Posterior cingulate gyrus (tissue), 11 donors: ENCODE measurements around the gene PTPRG.
"Not testable (repeated sequence)": the region's sequence is repeated elsewhere in the genome, so short reads cannot be mapped to it uniquely, and the experiment has no call there.

Source experiments
- DNase-seq, 10 donors: peaks; one replicate each; pipeline versions ENCODE4 v3.0.0 to v3.0.0-alpha.2; 2020 to 2021; ENCODE audit warnings: mixed read lengths in 3 of 10
- intact Hi-C: fragments of 100-400 bp; cut with DNase I; formaldehyde crosslinking; loops from one replicate; pipeline ENCODE4 v1.15.1; 2023

PTPRG gene

DNA sequence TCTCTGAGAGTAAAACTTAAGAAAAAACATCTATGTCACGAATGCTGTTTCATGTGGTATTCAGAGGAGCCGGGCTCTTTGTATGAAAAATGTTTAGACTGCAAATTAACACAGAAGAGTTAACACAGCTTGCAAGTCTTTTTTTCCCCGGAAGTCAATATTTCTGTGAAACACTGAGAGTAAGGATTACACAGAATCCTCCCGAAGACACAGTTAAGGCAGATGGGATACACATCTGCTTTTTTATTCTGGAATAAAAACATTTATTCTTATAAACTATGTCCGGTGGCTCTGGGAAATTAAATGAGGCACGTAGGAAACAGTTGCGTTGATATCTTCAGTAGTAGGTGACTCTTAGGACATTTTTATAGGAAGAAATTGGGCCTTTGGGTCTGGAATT lies 180.6 kb downstream of the PTPRG start:
- intact Hi-C loops: no loop called here
- no peak for DNase-seq

DNA sequence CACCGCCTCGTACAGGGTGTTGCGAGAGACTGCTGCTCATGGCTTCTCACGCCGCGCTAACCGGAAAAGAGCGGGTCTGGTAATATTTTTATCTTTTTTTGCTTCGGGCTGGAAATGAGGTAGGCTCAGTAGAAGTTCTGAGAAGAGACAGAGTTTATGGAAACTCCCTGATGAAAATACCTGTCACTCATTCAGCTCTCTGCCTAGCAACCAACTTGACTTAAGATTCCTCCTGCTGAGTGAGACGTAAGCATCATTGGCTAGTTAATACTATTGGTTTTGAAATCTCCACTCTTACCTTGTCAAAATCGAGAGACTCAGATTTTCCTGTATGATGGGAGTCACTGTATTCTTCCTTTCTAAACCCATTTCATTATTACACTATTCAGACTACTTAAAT lies 181.7 kb downstream of the PTPRG start:
- DNase-seq: no peak
- intact Hi-C loops: no loop called here

DNA sequence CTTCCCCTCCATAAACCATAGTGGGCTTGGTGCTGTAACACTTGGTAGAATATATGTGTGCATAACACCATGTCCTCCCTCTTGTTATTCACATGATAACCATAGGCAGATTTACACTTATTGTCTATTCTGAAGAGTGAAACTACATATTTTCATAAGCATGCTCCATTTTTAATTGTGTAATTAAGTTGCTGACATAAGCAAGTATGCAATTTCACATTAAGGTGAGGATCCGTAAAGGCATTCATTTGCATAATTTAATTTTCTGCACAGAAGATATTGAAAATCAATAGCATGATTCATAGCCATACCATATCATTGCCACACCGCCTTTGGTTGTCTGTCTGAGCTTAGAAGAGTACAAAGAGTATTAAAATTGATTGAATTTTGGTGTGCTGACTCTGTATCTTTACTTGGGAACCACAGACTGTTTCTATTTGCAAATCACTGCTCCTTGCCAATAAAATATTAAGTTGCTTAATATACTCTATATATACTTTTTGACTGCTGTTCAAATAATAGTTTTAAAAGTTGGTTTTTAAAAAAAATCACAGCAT lies 182.4 kb downstream of the PTPRG start:
- intact Hi-C loops: no loop called here

DNA sequence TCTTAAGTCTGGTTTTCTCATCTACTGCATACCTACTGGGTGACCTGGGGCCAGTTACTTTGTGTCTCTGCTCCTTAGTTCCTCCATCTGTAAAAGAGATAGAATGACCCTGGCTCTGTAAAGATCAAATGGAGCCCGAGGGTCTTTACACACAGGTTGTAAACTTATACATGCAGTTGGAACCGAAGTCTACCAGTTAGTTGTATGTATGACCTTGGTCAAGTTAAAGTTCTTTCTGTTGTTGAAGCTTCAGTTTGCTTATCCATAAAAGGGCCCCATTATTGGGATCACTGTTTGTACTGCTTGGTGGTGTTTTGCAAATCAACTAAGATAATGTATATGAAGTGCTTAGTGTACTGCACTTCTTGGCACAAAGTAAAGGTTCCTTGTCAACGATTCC lies 186.9 kb downstream of the PTPRG start:
- no peak for DNase-seq
- intact Hi-C loops: no loop called here

More for the DNA sequence above, 182.4 kb downstream of the PTPRG start:
- DNase-seq: no peak

DNA sequence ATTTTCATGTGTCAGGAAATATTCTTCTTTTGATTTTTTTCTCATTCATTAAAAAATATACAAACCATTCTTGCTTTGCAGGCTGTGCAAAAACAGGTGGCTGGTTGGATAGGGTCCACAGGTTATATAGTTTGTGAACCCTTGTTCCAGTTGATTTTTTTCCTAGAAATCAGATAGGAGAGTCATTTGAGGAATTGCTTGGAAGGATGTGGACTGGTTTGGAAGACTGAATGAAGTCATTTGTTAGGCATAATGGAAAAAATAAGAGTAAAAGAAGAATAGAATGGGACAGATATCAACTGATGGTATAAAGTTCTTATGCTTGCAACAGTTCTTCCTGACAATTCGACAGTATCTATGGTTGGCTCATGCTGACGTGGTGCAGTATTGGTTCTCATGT lies 189.4 kb downstream of the PTPRG start:
- DNase-seq: no peak
- intact Hi-C loops: no loop called here

DNA sequence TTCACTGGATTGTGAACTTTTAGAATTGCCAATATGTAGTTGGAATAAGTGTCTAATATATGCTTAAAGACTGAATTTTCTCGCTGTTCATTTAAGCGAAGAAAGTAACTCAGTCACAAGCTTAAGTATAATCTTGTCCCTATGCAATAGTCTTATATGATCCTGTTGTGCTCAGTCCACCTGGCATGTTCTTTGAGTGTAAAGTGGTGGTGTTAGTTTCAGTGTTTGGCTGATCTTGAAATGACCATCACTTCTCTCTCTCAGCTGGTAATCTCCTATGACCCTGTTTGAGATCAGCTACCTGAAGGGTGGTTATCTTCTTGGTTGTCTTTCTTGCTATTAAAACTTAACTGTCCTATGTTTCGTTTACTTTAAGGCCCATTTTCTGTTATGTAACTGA lies 197.5 kb downstream of the PTPRG start:
- intact Hi-C loops: no loop called here
- DNase-seq: no peak

DNA sequence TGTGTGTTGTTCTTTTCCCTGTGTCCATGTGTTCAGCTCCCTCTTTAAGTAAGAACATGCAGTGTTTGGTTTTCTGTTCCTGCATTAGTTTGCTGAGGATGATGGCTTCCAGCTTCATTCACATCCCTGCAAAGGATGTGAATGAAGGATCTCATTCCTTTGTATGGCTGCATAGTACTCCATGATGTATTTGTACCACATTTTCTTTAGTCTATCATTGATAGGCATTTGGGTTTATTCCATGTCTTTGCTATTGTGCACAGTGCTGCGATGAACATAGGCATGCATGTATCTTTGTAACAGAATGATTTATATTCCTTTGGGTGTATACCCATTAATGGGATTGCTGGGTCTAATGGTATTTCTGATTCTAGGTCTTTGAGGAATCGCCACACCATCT lies 199.4 kb downstream of the PTPRG start:
- DNase-seq, intact Hi-C loops: not testable (repeated sequence)

DNA sequence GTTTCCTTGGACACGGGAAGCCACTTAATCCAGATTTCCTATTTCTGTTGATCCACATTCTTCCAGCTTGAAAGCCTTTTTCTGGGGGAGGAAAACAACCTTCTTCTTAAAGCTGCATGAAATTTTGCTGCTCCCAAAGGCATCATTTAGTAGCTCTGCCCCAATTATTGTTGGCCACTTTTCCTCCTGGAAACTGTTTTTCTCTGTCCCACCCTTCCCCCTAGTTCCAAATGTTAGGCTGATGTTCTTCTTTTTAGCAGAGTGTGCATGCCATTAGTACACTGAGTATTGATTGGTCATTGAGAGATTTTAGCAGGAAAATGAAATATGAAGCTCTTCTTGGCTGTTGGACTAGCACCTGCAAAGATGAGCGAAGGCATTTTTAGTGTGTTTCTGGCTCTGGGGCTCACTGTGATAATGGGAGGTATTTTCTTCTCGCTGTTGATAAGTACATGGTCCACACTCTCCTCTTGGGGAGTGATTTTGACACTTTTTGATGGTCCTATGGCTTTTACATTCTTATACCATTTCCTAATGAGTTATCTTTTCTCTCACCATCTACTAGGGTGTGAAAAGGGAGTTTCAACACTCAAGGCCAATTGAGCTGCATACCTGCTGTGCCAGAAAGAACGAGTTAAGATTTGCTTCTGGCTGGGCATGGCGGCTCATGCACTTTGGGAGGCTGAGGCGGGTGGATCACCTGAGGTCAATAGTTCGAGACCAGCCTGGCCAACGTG lies 200.5 kb downstream of the PTPRG start:
- intact Hi-C loops: no loop called here
- no peak for DNase-seq

DNA sequence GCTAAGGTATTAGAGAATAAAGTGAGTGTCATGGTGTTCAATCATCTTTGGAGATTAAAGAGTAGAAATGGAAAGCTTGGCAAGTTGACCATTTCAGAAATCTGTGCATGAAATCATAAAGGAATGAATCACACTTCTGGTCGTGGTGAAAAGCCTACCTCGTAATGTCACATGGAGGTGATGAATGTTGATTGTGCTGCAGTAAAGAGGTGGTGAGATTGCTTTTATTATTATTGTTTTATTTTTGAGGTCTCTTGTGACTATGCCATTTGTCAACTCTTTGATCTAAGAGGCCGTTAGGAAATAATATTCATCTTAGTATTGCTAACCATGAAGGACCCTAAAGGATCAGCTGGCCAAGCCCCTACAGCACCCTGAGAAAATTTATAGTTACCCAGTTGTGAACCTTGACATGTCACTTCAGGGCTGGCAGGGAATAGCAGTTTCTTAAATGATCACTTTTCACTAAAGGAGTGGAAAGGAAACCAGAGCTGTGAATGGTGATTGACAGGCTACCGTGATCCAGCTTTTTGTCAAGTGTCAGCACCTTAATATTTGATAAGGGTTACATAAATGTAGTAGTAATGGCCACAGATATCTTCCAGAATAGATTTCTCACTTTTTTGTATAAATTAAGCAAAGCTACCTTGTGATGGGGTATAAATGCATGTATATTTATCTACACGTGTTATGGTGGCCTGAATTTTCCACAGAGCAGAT lies 203.9 kb downstream of the PTPRG start:
- DNase-seq: no peak
- intact Hi-C loops: no loop called here

DNA sequence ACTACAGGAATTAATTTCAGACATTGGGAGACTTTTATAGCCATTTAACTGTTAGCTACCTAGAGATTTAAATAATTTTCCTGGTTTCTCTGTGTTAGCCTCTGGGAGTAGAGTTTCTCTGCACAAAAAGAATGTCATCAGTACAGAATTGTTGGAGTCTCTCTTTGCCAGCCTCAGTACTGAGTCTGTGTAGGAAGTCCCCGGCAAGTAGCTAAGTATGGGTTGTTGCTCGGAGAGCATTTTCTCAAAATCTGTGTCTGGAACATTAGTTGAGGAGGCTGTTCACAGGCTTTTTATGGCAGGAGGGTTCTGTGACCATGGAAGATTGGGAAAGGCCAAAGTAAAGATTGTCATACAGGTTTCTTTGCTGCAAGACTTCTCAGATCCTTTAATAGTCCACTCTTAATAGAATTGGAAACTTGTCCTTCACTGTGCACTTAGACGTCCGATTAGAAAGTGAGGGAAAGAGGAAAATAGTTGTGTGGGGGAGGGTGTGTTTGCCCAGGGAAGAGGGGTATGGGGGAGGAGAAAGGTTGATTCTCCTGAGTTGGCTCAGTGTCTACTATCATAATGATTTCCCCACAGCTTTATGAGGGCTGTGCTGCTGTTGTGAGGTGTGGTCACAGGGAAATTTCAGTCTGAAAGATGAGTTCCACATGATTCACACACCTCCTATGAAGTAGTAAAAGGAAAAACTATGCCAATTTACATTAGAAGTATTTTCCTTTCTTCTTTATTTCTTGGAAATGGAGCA lies 207.1 kb downstream of the PTPRG start:
- DNase-seq: no peak
- intact Hi-C loops: no loop called here

DNA sequence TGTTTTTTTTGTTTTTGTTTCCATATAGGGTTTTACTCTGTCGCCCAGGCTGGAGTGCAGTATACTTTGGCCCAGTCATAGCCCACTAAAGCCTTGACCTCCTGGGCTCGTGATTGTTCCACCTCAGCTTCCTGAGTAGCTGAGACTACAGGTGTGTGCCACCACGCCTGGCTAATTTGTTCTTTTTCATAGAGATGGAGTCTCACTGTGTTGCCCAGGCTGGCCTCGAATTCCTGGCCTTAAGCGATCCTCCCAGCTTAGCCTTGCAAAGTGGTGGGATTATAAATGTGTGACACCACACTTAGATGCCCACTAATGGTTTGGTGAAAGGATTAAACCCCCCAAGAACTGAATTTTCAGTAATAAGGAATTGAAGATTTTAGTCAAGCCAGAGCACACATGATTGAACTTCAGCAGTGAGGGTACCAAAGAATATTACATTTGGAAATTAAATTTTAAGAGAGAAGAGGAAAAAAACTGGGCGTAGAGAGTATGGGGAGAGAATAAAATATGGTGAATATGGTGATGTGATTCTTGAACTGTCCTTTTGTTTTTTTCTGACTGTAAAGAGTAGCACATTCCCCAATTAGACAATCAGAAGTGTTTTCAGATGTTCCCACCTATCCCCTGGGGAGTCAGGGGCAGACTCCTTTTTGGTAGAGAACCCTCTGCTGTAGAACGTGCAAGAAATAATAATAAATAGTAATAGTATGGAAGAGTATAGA lies 208.1 kb downstream of the PTPRG start:
- intact Hi-C loops: no loop called here
- no peak for DNase-seq

DNA sequence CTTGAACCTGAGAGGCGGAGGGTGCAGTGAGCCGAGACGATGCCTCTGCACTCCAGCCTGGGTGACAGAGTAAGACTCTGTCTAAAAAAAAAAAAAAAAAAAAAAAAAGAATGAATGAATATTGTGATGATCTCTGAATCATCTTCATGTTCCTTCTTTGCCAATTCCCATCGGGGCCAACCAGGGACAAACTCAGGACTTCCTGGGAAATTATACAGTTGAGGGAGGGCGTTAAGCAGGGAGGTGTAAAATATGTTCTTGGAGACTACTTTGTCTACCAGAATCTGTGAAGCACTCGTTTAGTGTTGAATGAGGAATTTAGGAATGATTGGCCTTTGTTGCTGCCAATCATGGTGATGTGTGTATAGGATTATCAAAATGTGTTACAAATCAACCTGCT lies 210.6 kb downstream of the PTPRG start:
- DNase-seq: no peak
- intact Hi-C loops: no loop called here

DNA sequence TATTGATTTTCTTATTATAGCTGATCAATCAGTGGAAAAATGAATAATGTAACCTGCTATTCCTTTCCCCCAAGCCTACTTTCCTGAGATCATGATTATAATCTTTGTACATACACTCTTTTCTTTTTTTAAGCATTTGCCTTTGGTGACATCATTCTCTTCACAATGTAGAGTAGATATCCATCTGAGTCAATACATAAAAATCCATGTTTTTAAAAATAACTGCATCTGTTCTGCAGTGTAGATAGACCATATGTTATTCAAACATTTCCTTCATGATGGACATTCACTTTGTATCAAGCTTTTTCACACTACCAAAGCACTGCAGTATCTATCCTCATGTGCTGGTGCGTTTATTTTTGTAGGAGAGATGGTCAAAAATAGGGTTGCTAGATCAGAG lies 211.1 kb downstream of the PTPRG start:
- intact Hi-C loops: no loop called here
- no peak for DNase-seq

DNA sequence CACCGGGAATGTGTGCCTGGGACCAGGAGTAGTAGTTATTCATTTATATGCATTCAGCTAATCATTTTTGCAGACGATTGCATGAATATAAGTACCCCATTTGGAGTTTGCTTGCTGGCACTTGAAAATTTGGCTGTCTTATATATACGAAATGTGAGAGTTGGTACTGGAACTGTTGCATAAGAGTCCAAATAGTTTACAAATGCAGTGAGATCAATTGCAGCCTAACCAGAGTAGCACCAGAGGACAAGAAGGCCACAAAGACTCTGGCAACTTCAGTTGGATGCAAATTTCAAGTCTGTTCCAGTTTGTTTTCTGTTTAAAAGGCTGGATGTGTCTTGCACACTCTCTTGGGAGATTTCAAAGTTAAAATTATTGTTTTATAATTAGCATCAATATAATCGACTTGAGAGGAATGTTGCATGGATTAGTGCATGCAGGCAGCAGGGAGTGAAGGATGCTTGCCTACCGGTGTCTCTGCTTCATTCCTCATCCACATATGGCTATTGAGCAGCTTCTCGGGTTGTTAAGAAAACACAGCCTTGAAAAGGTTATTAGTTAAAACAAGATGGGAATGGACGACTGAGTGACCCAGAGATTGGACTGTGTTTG lies 213.0 kb downstream of the PTPRG start:
- intact Hi-C loops: no loop called here
- DNase-seq: no peak

DNA sequence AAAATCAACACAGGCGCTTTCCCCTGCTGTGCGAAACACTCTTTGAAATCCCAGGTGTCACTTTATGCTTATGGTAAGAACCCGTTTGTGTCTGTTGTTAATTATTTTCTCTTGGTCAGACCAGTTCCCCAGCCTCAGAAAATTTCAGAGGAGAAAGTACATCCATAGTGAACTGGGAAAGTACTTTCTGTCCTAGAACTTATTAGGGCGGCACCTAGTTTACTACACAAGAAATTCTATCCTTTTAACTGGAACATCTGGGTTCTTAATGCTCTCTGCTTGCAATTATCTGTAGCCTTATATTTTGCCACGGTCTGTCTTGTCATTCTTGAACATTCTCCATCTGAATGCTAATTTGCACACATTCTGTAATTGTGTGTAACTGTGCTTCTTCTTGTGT lies 215.0 kb downstream of the PTPRG start:
- intact Hi-C loops: no loop called here
- DNase-seq: no peak

DNA sequence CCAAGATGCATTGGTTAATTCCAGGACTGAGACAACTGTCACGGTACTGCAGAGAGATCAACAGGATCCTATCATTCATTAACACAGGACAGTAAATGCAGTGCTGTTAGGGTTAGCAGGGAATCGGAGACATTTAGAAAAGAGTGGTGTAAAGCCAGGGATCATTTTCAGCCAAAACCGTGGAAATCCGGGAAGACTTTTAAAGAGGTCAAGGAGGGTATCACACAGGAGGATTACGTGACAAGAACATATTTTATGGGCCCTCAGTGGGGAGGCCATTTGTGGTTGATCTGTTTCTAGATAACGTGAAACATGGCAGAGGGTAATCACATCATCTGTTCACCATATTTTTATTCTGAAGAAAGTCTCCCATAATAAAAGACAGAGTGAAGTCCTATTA lies 216.1 kb downstream of the PTPRG start:
- intact Hi-C loops: no loop called here

DNA sequence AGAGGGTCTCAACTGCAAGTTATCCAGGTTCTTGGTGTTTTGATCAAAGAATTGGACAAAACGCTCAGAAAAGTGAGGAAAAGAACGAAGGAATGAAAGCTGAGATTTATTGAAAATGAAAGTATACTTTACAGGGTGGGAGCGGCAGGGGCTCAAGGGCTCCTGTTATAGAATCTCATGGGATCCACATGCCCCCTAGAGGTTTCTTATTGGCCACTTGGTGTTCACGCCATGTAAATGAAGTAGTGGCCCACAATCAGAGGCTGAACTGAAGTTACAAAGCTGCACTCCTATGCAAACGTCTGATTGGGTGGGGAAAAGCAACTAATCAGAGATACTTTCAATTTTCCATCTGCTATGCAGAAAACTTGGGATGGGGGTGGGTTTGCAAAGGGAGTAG lies 216.7 kb downstream of the PTPRG start:
- intact Hi-C loops: no loop called here
- no peak for DNase-seq

More for the DNA sequence above, 216.1 kb downstream of the PTPRG start:
- no peak for DNase-seq

DNA sequence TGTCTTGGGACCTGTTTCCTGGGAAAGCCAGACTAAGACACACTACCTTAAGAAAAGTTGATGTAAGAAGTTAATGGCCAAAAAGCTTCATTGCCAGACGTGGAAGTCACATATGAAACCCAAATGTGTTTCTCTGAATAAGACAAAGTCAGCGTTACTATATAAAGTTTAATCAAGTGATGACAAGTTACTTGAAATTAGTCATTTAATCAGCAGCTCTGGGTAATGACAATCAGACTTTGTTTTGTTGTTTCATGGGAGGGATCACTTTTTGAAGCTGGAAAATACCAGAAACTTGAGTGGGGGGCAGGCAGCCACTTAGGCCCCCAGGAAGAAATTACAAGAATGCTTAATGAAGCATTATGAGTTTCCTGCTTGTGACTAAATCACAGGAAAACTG lies 218.6 kb downstream of the PTPRG start:
- intact Hi-C loops: no loop called here
- no peak for DNase-seq

DNA sequence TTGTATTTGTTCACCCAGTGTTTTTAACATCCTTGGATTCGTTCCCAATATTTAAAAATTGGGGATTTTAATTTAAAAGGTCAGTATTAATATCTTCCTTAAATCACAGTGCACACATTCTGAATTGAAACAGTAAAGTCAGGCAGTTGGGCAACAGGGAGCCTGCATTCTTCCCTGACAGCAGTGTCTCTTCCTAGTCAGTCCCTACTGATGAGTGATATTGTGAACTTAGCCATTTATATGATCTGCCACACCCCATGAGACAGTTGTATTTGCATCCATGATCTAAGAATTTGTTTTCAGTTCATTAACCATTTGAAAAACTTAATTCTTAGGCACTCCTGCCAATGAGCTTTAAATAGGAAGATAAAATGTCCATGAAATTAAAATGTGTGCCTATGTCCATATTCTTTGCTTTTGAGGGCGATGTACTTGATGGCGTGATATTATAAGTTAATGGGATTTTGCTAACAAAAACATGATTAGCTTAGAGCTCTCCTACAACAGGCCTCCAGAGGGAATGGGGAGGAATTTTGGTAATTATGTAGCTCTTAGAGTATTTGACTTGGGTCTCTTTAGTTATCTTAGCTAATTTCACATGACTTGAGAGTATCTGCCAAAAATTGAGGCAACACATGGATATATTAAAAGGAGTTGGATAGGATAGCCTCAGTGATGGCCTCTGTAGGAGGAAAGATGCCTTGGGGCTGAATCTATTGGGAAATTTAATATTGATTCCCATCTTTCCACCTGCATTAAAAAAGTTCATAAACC lies 219.3 kb downstream of the PTPRG start:
- intact Hi-C loops: no loop called here
- DNase-seq: no peak
